H9 (cell line): ENCODE measurements around the gene RAB40B. TPM values are rescaled to one million over a fixed set of nuclear protein-coding genes. Genes with fewer than 3 reads are reported as not detected.

ENCODE experiments used
- DNase-seq: peaks from one replicate; pipeline ENCODE4 v3.0.0-alpha.2; 2017
- H2AFZ ChIP-seq: one replicate; pipeline ENCODE4 v1.6.1; 2013; ENCODE audit warnings: mild to moderate bottlenecking, low read length, control low read depth, moderate library complexity
- H2AK5ac ChIP-seq: 2 replicates; pipeline ENCODE4 v1.6.1; 2013; ENCODE audit warnings: low read length, control low read depth, mixed read lengths; ENCODE audit not compliant: insufficient read length
- H2BK120ac ChIP-seq: one replicate; pipeline ENCODE4 v1.6.1; 2013; ENCODE audit warnings: low read depth, mild to moderate bottlenecking, low read length, control low read depth, inconsistent platforms; ENCODE audit not compliant: poor library complexity, severe bottlenecking
- H2BK12ac ChIP-seq: 2 replicates; pipeline ENCODE4 v1.6.1; 2013; ENCODE audit warnings: low read length, control low read depth, mixed read lengths, low read depth; ENCODE audit not compliant: insufficient read length
- H2BK15ac ChIP-seq: 2 replicates; pipeline ENCODE4 v1.6.1; 2013; ENCODE audit warnings: low read depth, low read length, control low read depth
- H2BK20ac ChIP-seq: one replicate; pipeline ENCODE4 v1.6.1; 2013; ENCODE audit warnings: low read depth, mild to moderate bottlenecking, low read length, control low read depth, inconsistent platforms; ENCODE audit not compliant: poor library complexity, severe bottlenecking
- H2BK5ac ChIP-seq: 2 replicates; pipeline ENCODE4 v1.6.1; 2013; ENCODE audit warnings: low read length, control low read depth, mixed read lengths; ENCODE audit not compliant: insufficient read length
- H3K14ac ChIP-seq: 2 replicates; pipeline ENCODE4 v1.6.1; 2013; ENCODE audit warnings: low read length, control low read depth; ENCODE audit not compliant: insufficient read depth
- H3K18ac ChIP-seq: 2 replicates; pipeline ENCODE4 v1.6.1; 2013; ENCODE audit warnings: low read depth, mild to moderate bottlenecking, mixed read lengths, low read length, control low read depth; ENCODE audit not compliant: insufficient read length
- H3K23ac ChIP-seq: 2 replicates; pipeline ENCODE4 v1.6.1; 2013; ENCODE audit warnings: low read length, control low read depth, mixed read lengths, low read depth; ENCODE audit not compliant: insufficient read length
- H3K23me2 ChIP-seq: 2 replicates; pipeline ENCODE4 v1.6.1; 2013; ENCODE audit warnings: low read depth, mild to moderate bottlenecking, mixed read lengths, low read length, control low read depth; ENCODE audit not compliant: insufficient read length, poor library complexity, severe bottlenecking
- H3K27ac ChIP-seq: 2 replicates; pipeline ENCODE4 v1.5.1; 2013; ENCODE audit warnings: low read length, control low read depth, mixed read lengths, low read depth; ENCODE audit not compliant: insufficient read length
- H3K27me3 ChIP-seq: 2 replicates; pipeline ENCODE4 v1.6.1; 2013; ENCODE audit warnings: low read length, control low read depth, inconsistent platforms; ENCODE audit not compliant: insufficient read depth
- H3K4ac ChIP-seq: 2 replicates; pipeline ENCODE4 v1.6.1; 2013; ENCODE audit warnings: low read depth, mild to moderate bottlenecking, control low read depth, inconsistent platforms, low read length, moderate library complexity
- H3K4me1 ChIP-seq: 2 replicates; pipeline ENCODE4 v1.6.1; 2013; ENCODE audit warnings: low read length, control low read depth, inconsistent platforms; ENCODE audit not compliant: insufficient read depth
- H3K4me2 ChIP-seq: 2 replicates; pipeline ENCODE4 v1.6.1; 2013; ENCODE audit warnings: low read length, control low read depth, mixed read lengths; ENCODE audit not compliant: insufficient read length, insufficient read depth
- H3K56ac ChIP-seq: 2 replicates; pipeline ENCODE4 v1.6.1; 2013; ENCODE audit warnings: low read depth, mild to moderate bottlenecking, mixed read lengths, low read length, control low read depth; ENCODE audit not compliant: insufficient read length
- H3K79me1 ChIP-seq: 2 replicates; pipeline ENCODE4 v1.6.1; 2013; ENCODE audit warnings: low read depth, mild to moderate bottlenecking, moderate library complexity, low read length, control low read depth, inconsistent platforms; ENCODE audit not compliant: insufficient read depth, poor library complexity, severe bottlenecking
- H3K79me2 ChIP-seq: 2 replicates; pipeline ENCODE4 v1.6.1; 2013; ENCODE audit warnings: low read length, control low read depth, inconsistent platforms; ENCODE audit not compliant: insufficient read depth
- H3K9ac ChIP-seq: 2 replicates; pipeline ENCODE4 v1.6.1; 2013; ENCODE audit warnings: low read length, control low read depth, mixed read lengths; ENCODE audit not compliant: insufficient read length; ENCODE audit errors: extremely low read depth
- H3K9me3 ChIP-seq: one replicate; pipeline ENCODE4 v1.6.1; 2013; ENCODE audit warnings: low read depth, low read length, inconsistent platforms; ENCODE audit not compliant: control insufficient read depth
- H3T11ph ChIP-seq: one replicate; pipeline ENCODE4 v1.6.1; 2013; ENCODE audit warnings: mild to moderate bottlenecking, low read length, control low read depth, inconsistent platforms
- H4K20me1 ChIP-seq: one replicate; pipeline ENCODE4 v1.6.1; 2013; ENCODE audit not compliant: control insufficient read depth, insufficient read length, insufficient read depth
- H4K5ac ChIP-seq: 2 replicates; pipeline ENCODE4 v1.6.1; 2013; ENCODE audit warnings: low read depth, mild to moderate bottlenecking, mixed read lengths, low read length, control low read depth; ENCODE audit not compliant: insufficient read length
- H4K8ac ChIP-seq: replicated peaks from 2 replicates; pipeline ENCODE4 v1.6.1; 2013; ENCODE audit warnings: low read length, control low read depth, mixed read lengths, low read depth; ENCODE audit not compliant: insufficient read length
- H4K91ac ChIP-seq: 2 replicates; pipeline ENCODE4 v1.6.1; 2013; ENCODE audit warnings: low read depth, mild to moderate bottlenecking, moderate library complexity, mixed read lengths, low read length, control low read depth; ENCODE audit not compliant: insufficient read length
- H3K27ac Mint-ChIP-seq, 3 experiments: 2 replicates in 2 of 3; 3 replicates in 1 of 3; pipeline ENCODE4 v1.8.0; 2020 to 2021; ENCODE audit warnings: mixed read lengths in 3 of 3, mild to moderate bottlenecking in 1 of 3, moderate library complexity in 1 of 3
- H3K27me3 Mint-ChIP-seq: 2 replicates; pipeline ENCODE4 v1.8.0; 2021; ENCODE audit warnings: low read depth, mild to moderate bottlenecking, moderate library complexity, mixed read lengths
- H3K36me3 Mint-ChIP-seq, 3 experiments: 2 replicates in 2 of 3; 3 replicates in 1 of 3; pipeline ENCODE4 v1.8.0; 2020 to 2021; ENCODE audit warnings: low read depth in 3 of 3, mixed read lengths in 3 of 3; ENCODE audit not compliant: insufficient read depth in 1 of 3
- H3K4me1 Mint-ChIP-seq, 2 experiments: 2 replicates each; pipeline ENCODE4 v1.8.0; 2020; ENCODE audit warnings: mixed read lengths in 2 of 2
- H3K4me3 Mint-ChIP-seq, 2 experiments: 2 replicates in 1 of 2; 3 replicates in 1 of 2; pipeline ENCODE4 v1.8.0; 2020 to 2021; ENCODE audit warnings: mild to moderate bottlenecking in 2 of 2, mixed read lengths in 2 of 2, moderate library complexity in 1 of 2
- H3K9me3 Mint-ChIP-seq, 2 experiments: 2 replicates in 1 of 2; 3 replicates in 1 of 2; pipeline ENCODE4 v1.8.0; 2020; ENCODE audit warnings: mild to moderate bottlenecking in 2 of 2, mixed read lengths in 2 of 2, moderate library complexity in 1 of 2
- CTCF ChIP-seq: fragments of 200-600 bp; sonication (generic); conservative IDR thresholded peaks from 3 replicates; pipeline ENCODE4 v1.8.0; 2021; ENCODE audit warnings: antibody characterized with exemption, mild to moderate bottlenecking
- WGBS: extraction: QIAGEN DNeasy Blood & Tissue Kit; methylation state at CpG from one replicate; pipeline ENCODE4 v1.1.7; 2013; ENCODE audit warnings: missing lambda C conversion rate, low lambda C conversion rate, mixed read lengths; ENCODE audit not compliant: insufficient read length; ENCODE audit errors: extremely low coverage; 5-methylcytosine and 5-hydroxymethylcytosine counted together
- total RNA-seq: library from RNA; stranded (reverse); gene quantifications from 2 replicates; pipeline ENCODE4 v1.2.1, GENCODE V29; 2021

The RAB40B gene
- total RNA-seq, 1 experiment from 2014 or later, result 3.5 TPM

DNA sequence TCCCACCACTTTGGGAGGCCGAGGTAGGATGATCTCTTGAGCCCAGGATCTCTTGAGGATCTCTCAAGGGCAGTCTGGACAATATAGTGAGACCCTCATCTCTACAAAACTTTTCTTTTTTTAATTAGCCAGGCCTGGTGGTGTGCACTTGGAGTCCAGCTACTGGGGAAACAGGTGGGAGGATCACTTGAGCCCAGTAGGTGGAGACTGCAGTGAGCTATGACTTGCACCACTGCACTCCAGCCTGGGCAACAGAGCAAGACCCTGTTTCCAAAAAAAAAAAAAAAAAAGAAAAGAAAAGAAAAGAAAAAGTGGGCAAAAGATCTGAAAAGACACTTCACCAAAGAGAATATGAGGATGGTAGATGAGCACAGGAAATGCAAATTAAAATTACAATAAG is 15.0 kb downstream of the RAB40B start:
- no CpG with 5 or more reads among the region's 1 CpG for WGBS
- Histone ChIP-seq H3K4ac (no peak overlapping the region), H3K14ac (no peak overlapping the region), H2BK5ac (no peak overlapping the region), H4K8ac (no peak overlapping the region), H3K9me3 (no peaks in the 10 kb centered on the region), H3K56ac (no peak overlapping the region), H3K9ac (no peak overlapping the region), H2BK15ac (no peak overlapping the region), H2BK12ac (no peak overlapping the region), H3K23me2 (no peaks in the 10 kb centered on the region), H3K27me3 (no peaks in the 10 kb centered on the region), H2AFZ (no peak overlapping the region), H3T11ph (no peak overlapping the region), H2BK20ac (no peak overlapping the region), H4K20me1 (no peaks in the 10 kb centered on the region), H3K23ac (no peak overlapping the region), H3K4me2 (no peak overlapping the region), H3K18ac (no peak overlapping the region), H2AK5ac (no peak overlapping the region), H4K91ac (no peak overlapping the region), H3K79me1 (no peaks in the 10 kb centered on the region), H3K4me1 (no peaks in the 10 kb centered on the region), H4K5ac (no peak overlapping the region), H3K27ac (no peak overlapping the region), H2BK120ac (no peak overlapping the region), H3K79me2 (no peaks in the 10 kb centered on the region; the same call in 1 of the 2 replicates)
- no peak for DNase-seq
- Mint-ChIP-seq H3K27ac (no peak overlapping the region), H3K4me1 (no peaks in the 10 kb centered on the region), H3K36me3 (peaks cover 0 to 3% (median 0%) of the 10 kb centered on the region in 3 experiments; a peak in 2 of 7 replicates), H3K9me3 (peaks cover 10 to 12% of the 10 kb centered on the region in 2 experiments), H3K27me3 (no peaks in the 10 kb centered on the region; the same call in none of the 2 replicates), H3K4me3 (no peak overlapping the region)
- no peak for TF ChIP-seq CTCF
